GM21723 (cell line): Measurements from ENCODE around the gene ADAMTSL2.

Source experiments
- ATAC-seq: cut with Tn5 transposase; IDR thresholded peaks from one replicate; pipeline ENCODE4 v1.9.1; 2021; ENCODE audit warnings: mild to moderate bottlenecking, moderate library complexity; ENCODE audit not compliant: unreplicated experiment

ADAMTSL2 gene

DNA sequence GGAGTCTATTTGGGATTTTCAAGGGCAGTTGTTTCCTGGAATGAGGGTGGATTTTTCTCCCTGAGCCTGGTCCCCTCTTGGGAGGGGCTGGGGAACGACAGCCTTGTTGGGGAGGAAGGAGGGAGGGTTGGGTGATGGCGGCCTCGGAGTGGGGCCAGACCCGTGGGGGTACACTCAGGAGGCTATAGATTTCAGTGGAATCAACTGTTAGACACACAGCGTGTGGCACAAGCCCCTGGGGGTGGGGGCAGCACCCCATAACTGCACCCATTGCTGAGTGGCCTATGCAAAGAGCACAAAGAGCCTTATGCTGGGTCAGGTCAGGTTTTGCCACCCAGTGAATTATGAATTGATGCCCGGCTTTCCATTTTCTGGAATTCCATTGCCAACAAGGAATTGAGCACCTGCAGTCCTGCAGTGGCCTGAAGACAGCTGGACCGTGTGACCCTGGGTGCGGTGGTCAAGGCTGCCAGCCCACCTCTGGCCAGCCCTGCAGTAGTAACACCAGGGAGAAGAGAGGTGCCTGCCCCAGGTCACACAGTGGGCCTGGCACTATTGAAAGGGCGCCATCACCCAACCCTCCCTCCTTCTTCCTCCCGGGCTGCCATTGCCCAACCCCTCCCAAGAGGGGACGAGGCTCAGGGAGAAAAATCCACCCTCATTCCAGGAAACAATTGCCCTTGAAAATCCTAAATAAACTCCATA is 18.1 kb upstream of the ADAMTSL2 start:
- ATAC-seq: no peak

GRCh38 chr9:133516961-133517350 is 17.5 kb upstream of the ADAMTSL2 start:
- ATAC-seq: no peak

GRCh38 chr9:133517711-133518110 is 16.8 kb upstream of the ADAMTSL2 start:
- no peak for ATAC-seq

GRCh38 chr9:133518200-133518599 is 16.3 kb upstream of the ADAMTSL2 start:
- no peak for ATAC-seq

GRCh38 chr9:133518706-133519449 is 15.6 kb upstream of the ADAMTSL2 start:
- no peak for ATAC-seq

DNA sequence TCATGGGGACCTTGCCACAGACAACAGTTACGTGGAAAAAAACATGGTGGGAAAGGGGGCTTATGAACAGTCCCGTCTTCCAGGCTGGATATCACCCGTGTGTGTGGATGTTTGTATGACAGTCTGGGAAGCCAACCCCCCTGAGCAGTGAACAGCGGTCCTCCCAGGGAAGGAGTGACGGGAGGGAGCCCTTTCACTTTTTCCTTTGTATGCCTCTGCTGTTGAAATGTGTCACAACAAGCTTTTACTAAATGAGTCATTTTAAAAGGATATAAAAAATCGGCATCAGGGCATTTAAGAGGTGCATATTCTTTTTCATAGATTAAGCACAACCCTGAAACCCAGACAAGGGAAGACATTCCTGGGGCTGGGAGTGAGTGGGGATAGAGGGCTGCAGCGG is 14.8 kb upstream of the ADAMTSL2 start:
- ATAC-seq: no peak

DNA sequence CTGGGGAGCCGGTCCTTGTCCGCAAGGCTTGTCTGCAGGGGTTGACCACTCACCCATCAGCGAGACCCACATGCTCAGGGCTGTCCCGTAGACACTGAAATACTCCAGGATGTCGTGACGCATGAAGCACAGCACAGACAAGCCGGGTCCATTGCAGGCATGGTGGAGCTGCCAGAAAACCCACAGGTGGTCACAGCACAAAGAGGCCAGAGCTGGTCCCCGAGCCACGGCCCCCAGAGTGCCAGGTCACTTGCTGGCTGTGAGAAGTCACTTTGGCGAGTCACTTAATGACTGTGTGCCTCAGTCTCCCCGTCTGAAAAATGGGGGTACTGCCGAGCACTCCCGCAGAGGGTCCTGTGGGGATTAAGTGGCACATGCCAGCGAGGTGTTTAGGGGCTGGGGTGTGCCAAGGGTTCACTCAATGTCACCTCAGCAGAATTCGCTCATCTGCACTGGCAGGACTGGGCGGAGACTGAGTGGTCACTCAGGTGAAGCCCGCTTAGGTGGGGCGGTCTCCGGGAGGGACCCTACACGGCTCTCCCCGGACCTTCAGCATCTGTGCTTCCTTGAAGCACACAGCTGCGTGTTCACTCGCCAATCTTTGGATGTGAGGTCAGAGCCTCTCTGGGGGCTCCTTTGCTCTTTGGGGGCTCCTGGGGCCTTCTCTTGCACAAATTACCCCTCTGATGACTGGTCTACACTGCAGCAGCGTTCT is 14.2 kb upstream of the ADAMTSL2 start:
- ATAC-seq: no peak

DNA sequence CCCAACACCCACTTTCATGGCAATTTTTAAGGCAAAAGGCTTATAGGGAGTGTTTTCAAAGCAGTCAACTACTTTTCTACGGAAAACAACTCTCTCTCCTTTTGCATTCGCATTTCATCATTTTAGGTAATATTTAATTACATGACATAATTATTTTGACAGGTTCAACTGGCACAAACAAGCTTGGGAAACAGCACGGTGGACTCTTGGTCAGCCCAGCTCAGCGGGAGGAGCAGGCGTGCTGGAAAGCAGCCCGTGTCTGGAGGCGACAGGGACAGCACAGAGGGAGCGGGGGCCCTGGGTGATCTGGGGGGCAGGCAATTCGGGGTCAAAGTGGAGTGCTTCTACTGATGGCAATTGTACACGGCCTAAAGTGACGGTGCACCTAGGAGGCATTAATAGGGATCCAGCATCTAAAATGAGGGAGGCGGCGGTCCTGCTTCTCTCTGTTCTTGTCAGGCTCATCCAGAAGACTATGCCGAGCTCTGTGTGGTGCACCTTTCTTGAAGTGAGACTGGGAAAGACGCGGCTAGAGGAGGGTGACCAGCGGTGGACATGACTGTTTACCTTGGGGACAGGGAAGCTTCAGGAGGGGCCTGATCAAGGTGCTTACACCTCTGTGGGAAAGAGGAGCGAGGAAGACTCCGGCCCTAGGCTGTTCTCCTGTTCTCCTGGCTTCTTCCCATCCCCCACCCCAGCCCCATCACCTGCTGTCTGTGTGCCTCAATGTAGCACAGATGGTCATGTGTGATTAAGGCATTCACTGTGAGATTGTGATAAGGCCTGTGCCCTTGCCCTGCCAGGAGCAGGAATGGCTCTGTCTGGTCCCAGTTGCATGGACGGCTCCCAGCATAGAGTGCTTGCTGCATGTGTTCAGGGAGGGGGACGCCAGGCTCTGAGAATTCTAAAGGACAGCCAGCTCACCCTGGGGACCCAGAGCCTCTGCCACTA is 13.1 kb upstream of the ADAMTSL2 start:
- no peak for ATAC-seq

DNA sequence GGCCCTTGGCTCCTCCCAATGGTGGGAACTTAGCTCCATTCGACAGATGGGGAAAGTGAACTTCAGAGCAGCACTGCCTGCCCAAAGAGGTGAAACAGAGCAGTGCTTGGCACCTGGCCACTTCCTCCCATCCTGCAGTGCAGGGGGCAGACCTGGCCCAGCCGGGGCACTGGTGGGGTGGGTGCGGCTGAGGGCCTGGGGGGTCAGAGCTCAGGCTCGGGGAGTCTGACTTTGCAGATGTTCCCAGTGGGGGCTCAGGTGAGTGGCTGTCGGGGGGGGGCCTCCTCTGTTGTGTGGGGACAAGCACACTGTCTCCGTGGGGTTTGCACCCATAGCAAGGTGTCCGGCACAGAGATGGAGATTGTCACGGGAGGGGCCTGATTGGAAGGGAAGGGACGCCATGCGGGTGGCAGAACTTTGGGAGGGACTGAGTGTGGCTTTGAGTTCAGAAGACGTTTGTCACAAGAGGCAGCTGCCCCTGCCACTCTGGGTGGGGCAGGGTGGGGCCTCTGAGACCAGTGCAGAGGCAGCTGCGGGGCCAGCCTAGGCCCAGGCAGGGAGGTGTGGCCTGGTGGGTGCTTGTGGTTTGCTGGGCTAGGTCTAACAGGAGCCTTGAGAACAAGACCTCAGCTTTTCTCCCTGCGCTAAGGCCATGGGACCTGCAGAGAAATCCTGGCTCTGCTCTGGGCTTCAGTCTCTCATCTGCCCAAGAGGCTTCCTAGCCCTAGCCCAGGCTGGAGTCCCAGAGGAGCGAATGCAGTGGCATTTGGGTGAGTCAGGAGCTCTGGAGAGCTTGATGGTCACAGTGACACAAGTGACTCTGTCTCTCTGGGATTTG is 12.2 kb upstream of the ADAMTSL2 start:
- ATAC-seq: no peak

- ATAC-seq: no peak
Observed at GRCh38 chr9:133523106-133523505, 11.4 kb upstream of the ADAMTSL2 start.

GRCh38 chr9:133524146-133524545 is 10.4 kb upstream of the ADAMTSL2 start:
- no peak for ATAC-seq

- no peak for ATAC-seq
Observed at GRCh38 chr9:133524679-133525228, 9.8 kb upstream of the ADAMTSL2 start, which contains the start of gene MYMK. TSS of gene MYMK (minus strand) at chr9:133524959. CDS start at chr9:133524844, 115 bp downstream.

DNA sequence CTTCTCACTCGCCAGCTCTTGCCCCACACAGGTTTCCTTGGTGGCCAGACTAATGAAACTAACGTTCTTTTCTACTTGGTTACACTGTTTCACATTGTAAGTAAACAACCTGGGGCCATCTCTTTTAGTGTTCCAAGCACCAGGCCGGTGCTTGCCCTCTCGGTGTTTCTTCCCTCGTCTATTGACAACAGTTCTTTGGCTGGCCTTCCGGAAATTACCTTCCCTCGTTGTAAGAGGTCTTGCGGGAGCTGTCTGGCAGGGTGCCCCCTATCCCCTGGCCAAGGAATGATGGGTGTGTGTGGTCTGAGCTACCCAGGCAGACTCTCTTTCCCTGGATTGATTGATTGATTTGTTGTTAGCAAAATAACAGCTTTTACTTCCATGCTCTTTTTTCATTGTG is 8.8 kb upstream of the ADAMTSL2 start:
- no peak for ATAC-seq

GRCh38 chr9:133526721-133527321 is 7.7 kb upstream of the ADAMTSL2 start:
- no peak for ATAC-seq

GRCh38 chr9:133527444-133527920 is 7.0 kb upstream of the ADAMTSL2 start:
- no peak for ATAC-seq

- no peak for ATAC-seq
Observed at GRCh38 chr9:133528001-133528875, 6.3 kb upstream of the ADAMTSL2 start.

DNA sequence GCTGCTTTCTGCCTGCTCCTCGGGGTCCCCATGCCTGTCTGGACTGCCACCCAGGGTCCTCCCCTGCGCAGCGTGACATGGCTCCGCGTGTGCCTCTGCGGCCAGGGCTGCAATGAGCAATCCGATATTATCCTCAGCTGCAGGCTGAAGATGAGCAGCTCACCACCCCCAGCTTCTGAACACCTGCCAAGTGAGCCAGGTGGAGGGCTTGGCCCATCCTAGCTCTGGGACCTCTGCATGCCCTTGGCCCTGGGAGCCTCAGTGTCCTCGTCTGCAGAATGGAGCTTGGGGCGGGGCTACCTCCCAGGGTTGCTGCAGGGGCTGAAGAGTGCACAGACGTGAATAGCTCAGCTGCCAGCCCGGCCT is 5.6 kb upstream of the ADAMTSL2 start:
- ATAC-seq: no peak

DNA sequence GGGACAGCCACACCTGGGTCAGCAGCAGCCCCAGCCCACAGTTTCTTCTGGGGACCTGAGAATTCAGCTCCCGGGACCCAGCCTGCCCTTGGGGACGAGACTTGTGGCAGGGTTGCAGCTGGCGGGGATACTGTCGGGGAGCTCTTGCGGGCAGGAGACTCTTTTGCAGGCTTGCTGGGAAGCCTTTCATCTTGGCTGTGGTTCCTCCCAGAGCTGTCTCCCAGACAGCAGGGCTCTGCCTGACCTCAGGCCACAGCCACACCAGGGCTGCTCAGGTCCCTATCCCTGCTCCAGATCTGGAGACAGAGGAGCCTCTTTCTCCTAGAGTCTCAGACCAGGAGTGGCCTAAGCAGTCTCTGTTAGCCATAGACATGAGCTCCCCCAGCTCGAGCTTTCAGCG is 5.0 kb upstream of the ADAMTSL2 start:
- no peak for ATAC-seq
